ENCODE data around the gene PLPPR2. TPM values are rescaled to one million over a fixed set of nuclear protein-coding genes. Genes with fewer than 3 reads are reported as not detected.
"Not testable (repeated sequence)": the region's sequence is repeated elsewhere in the genome, so short reads cannot be mapped to it uniquely, and the experiment has no call there.

The PLPPR2 gene
- total RNA-seq, 1 donor from 2014 or later, result 26.5 TPM

GRCh38 chr19:11346104-11346940 lies 8.9 kb upstream of the PLPPR2 start, which contains the start of the genes CCDC159 and TMEM205:
Gene CCDC159, plus strand, starts transcription at chr19:11346519. Its CDS starts 88 bp downstream, at chr19:11346607.
Gene TMEM205, minus strand, starts transcription at chr19:11346268. Its CDS starts 649 bp downstream, at chr19:11345619.
- DNase-seq, result peak; percentile 98
- no peaks in the 10 kb centered on the region for H3K9me3 ChIP-seq
- peak within 1 kb of the TSS; percentile 78 for H3K4me3 ChIP-seq
- ATAC-seq, result peak; percentile 97
- H3K27ac ChIP-seq, result peak within 1 kb of the TSS; percentile 82
- H3K36me3 ChIP-seq, result peaks cover 5% of the 10 kb centered on the region
- intact Hi-C loops (cut with DNase I), result no loop called here
- H3K27me3 ChIP-seq, result no peaks in the 10 kb centered on the region
- TF ChIP-seq CTCF (IDR thresholded peaks at IDR 0.05), result no peak
- peaks cover 18% of the 10 kb centered on the region for H3K4me1 ChIP-seq

GRCh38 chr19:11347546-11348039 lies 7.6 kb upstream of the PLPPR2 start:
- Histone ChIP-seq H3K4me3 (no peak overlapping the region), H3K27me3 (no peaks in the 10 kb centered on the region), H3K4me1 (peaks cover 18% of the 10 kb centered on the region), H3K27ac (no peak overlapping the region), H3K9me3 (no peaks in the 10 kb centered on the region), H3K36me3 (peaks cover 1% of the 10 kb centered on the region)
- TF ChIP-seq CTCF (IDR thresholded peaks at IDR 0.05), result no peak
- intact Hi-C loops (cut with DNase I), result no loop called here
- ATAC-seq (no peak), DNase-seq (no peak)

GRCh38 chr19:11349171-11349570 lies 6.1 kb upstream of the PLPPR2 start:
- Histone ChIP-seq H3K27ac (no peak overlapping the region), H3K4me1 (peaks cover 15% of the 10 kb centered on the region), H3K4me3 (no peak overlapping the region), H3K36me3 (no peaks in the 10 kb centered on the region), H3K9me3 (no peaks in the 10 kb centered on the region), H3K27me3 (no peaks in the 10 kb centered on the region)
- TF ChIP-seq CTCF (IDR thresholded peaks at IDR 0.05), result no peak
- intact Hi-C loops (cut with DNase I), result no loop called here
- DNase-seq (no peak), ATAC-seq (no peak)

GRCh38 chr19:11354102-11354501 lies 1.1 kb upstream of the PLPPR2 start:
- H3K36me3 ChIP-seq; H3K9me3 ChIP-seq; H3K4me1 ChIP-seq; H3K27ac ChIP-seq; intact Hi-C loops (cut with DNase I); H3K4me3 ChIP-seq; H3K27me3 ChIP-seq; ATAC-seq; DNase-seq: not testable (repeated sequence)

- no peak for ATAC-seq
- DNase-seq, result no peak
- no peak for TF ChIP-seq CTCF (IDR thresholded peaks at IDR 0.05)
- no peaks in the 10 kb centered on the region for H3K9me3 ChIP-seq
- peak overlapping the region; percentile 2 for H3K27ac ChIP-seq
- no peaks in the 10 kb centered on the region for H3K4me1 ChIP-seq
- intact Hi-C loops (cut with DNase I), result no loop called here
- H3K27me3 ChIP-seq, result no peaks in the 10 kb centered on the region
- no peaks in the 10 kb centered on the region for H3K36me3 ChIP-seq
- H3K4me3 ChIP-seq, result peak overlapping the region; percentile 64
These were observed 804 bp downstream of the PLPPR2 start for GRCh38 chr19:11356074-11356397.
